K562 (cell line): ENCODE data around the gene PLXDC1. TPM values are rescaled to one million over a fixed set of nuclear protein-coding genes. Genes with fewer than 3 reads are reported as not detected.

ENCODE experiments used
- CBFA2T3 ChIP-seq: fragments of 450-650 bp; IDR thresholded peaks from 2 replicates; pipeline ENCODE4 v1.6.1; 2017
- DDX20 ChIP-seq: fragments of 450-650 bp; IDR thresholded peaks from 2 replicates; pipeline ENCODE4 v1.6.1; 2016; ENCODE audit warnings: missing genetic modification characterization, low read depth, mild to moderate bottlenecking, missing compliant biosample characterization, moderate library complexity
- ESRRB ChIP-seq: fragments of 250-450 bp; sonication (Bioruptor Pico); IDR thresholded peaks from 2 replicates; pipeline ENCODE4 v1.5.0; 2020; ENCODE audit warnings: mild to moderate bottlenecking, moderate library complexity, borderline replicate concordance
- HDAC2 ChIP-seq: fragments of 450-650 bp; IDR thresholded peaks from 2 replicates; pipeline ENCODE4 v1.6.1; 2016; ENCODE audit warnings: mild to moderate bottlenecking
- SRF ChIP-seq, 2 experiments: fragments of 250-450, 450-650 bp in 1 of 2; sonication (Bioruptor Pico) in 1 of 2; sonication (generic) in 1 of 2; formaldehyde crosslinking; IDR thresholded peaks; 2 replicates each; pipeline versions ENCODE4 v1.5.0 to v1.5.1; 2020 to 2022; ENCODE audit warnings: mild to moderate bottlenecking in 1 of 2, missing genetic modification reagents in 1 of 2
- ZNF124 ChIP-seq: sonication (generic); formaldehyde crosslinking; IDR thresholded peaks from 2 replicates; pipeline ENCODE4 v1.8.1; 2022; ENCODE audit warnings: missing genetic modification reagents
- ZNF175 ChIP-seq: fragments of 200-800 bp; sonication (Bioruptor generic); IDR thresholded peaks from 2 replicates; pipeline ENCODE4 v1.6.1; 2016; ENCODE audit warnings: low read depth, mild to moderate bottlenecking, missing genetic modification characterization, missing compliant biosample characterization
- ZNF324 ChIP-seq: fragments of 250-450 bp; sonication (Bioruptor Pico); IDR thresholded peaks from 2 replicates; pipeline ENCODE4 v1.4.0; 2020; ENCODE audit warnings: mild to moderate bottlenecking
- polyA plus RNA-seq, 8 experiments: library from polyadenylated mRNA; depleted of rRNA in 4 of 8; stranded (reverse) in 5 of 8; unstranded in 3 of 8; fragments of >200 nt; fragmentation: Nextera tagmentation in 2 of 8; fragmentation: Illumina TruSeq in 1 of 8; extraction: Ambion mirVana in 2 of 8; extraction: Trizol in 1 of 8; gene quantifications; 2 replicates each; pipeline versions ENCODE4 v1.2.1 to v1.2.3, GENCODE V29; 2011 to 2014; ENCODE audit warnings: inconsistent platforms in 1 of 8, missing spikeins in 1 of 8
- total RNA-seq, 7 experiments: library from RNA; depleted of rRNA in 6 of 7; stranded (reverse); fragments of >200 nt in 6 of 7; fragmentation: Illumina TruSeq in 2 of 7; extraction: Trizol in 2 of 7; gene quantifications; 2 replicates each; pipeline versions ENCODE4 v1.2.1 to v1.2.3, GENCODE V29; 2011 to 2021; ENCODE audit warnings: low replicate concordance in 1 of 7
- TF ChIP-seq, protein P1 (sequence below): fragments of 450-650 bp; IDR thresholded peaks from 2 replicates; pipeline ENCODE4 v1.6.1; 2016; ENCODE audit warnings: mild to moderate bottlenecking, moderate library complexity
- TF ChIP-seq, protein P2 (sequence below), 3 experiments: fragments of 200-800 bp in 1 of 3; sonication (Bioruptor generic) in 1 of 3; sonication (generic) in 1 of 3; formaldehyde crosslinking in 1 of 3; IDR thresholded peaks; 2 replicates each; pipeline versions ENCODE4 v1.6.1 to v1.8.0; 2016 to 2022; ENCODE audit warnings: mild to moderate bottlenecking in 2 of 3, missing compliant biosample characterization in 2 of 3, missing genetic modification characterization in 2 of 3, missing genetic modification reagents in 1 of 3
- TF ChIP-seq, protein P3 (sequence below), 2 experiments: fragments of 450-650 bp; conservative IDR thresholded peaks; 2 replicates each; pipeline ENCODE4 v1.6.1; 2017; ENCODE audit warnings: mild to moderate bottlenecking in 2 of 2, moderate library complexity in 2 of 2

PLXDC1 gene
- total and polyA plus RNA-seq, 9 of the 15 experiments (the other 6 are each of a cell fraction or from before 2014, with no cell fraction given) = not detected

DNA sequence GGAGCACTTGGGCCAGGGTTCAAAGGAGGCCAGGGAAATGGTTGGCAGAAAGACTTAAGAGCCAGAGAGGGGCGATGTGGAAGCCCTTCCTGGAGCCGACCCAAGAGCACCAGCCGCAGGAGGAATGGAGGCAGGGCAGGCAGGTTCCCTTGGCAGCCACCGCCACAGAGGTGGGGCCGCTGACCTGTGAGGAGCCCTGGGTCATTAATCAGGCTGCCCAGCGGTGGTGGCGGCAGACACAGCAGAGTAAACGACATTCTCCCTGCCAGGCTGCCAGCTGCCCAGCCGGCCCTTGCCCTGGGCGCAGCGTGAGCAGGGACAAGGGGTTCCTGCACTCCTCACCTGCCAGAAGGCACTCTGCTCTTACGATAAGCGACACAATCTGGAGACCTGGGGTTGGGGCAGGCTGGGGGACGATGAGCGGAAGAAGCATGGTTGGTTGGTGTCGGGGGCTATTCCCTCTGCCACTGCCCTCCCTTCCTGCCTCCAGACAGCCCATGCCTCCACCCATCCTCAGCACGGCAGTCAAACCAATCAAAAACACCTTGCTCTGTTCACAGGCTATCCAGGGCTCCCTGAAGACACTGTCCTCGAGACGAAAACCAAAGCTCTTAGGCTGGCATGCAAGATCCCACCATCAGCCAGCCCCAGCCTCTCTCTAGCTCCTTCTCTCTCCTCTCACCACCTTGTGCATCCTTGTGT is 40.9 kb downstream of the PLXDC1 start (continued):
- TF ChIP-seq, protein P1, sequence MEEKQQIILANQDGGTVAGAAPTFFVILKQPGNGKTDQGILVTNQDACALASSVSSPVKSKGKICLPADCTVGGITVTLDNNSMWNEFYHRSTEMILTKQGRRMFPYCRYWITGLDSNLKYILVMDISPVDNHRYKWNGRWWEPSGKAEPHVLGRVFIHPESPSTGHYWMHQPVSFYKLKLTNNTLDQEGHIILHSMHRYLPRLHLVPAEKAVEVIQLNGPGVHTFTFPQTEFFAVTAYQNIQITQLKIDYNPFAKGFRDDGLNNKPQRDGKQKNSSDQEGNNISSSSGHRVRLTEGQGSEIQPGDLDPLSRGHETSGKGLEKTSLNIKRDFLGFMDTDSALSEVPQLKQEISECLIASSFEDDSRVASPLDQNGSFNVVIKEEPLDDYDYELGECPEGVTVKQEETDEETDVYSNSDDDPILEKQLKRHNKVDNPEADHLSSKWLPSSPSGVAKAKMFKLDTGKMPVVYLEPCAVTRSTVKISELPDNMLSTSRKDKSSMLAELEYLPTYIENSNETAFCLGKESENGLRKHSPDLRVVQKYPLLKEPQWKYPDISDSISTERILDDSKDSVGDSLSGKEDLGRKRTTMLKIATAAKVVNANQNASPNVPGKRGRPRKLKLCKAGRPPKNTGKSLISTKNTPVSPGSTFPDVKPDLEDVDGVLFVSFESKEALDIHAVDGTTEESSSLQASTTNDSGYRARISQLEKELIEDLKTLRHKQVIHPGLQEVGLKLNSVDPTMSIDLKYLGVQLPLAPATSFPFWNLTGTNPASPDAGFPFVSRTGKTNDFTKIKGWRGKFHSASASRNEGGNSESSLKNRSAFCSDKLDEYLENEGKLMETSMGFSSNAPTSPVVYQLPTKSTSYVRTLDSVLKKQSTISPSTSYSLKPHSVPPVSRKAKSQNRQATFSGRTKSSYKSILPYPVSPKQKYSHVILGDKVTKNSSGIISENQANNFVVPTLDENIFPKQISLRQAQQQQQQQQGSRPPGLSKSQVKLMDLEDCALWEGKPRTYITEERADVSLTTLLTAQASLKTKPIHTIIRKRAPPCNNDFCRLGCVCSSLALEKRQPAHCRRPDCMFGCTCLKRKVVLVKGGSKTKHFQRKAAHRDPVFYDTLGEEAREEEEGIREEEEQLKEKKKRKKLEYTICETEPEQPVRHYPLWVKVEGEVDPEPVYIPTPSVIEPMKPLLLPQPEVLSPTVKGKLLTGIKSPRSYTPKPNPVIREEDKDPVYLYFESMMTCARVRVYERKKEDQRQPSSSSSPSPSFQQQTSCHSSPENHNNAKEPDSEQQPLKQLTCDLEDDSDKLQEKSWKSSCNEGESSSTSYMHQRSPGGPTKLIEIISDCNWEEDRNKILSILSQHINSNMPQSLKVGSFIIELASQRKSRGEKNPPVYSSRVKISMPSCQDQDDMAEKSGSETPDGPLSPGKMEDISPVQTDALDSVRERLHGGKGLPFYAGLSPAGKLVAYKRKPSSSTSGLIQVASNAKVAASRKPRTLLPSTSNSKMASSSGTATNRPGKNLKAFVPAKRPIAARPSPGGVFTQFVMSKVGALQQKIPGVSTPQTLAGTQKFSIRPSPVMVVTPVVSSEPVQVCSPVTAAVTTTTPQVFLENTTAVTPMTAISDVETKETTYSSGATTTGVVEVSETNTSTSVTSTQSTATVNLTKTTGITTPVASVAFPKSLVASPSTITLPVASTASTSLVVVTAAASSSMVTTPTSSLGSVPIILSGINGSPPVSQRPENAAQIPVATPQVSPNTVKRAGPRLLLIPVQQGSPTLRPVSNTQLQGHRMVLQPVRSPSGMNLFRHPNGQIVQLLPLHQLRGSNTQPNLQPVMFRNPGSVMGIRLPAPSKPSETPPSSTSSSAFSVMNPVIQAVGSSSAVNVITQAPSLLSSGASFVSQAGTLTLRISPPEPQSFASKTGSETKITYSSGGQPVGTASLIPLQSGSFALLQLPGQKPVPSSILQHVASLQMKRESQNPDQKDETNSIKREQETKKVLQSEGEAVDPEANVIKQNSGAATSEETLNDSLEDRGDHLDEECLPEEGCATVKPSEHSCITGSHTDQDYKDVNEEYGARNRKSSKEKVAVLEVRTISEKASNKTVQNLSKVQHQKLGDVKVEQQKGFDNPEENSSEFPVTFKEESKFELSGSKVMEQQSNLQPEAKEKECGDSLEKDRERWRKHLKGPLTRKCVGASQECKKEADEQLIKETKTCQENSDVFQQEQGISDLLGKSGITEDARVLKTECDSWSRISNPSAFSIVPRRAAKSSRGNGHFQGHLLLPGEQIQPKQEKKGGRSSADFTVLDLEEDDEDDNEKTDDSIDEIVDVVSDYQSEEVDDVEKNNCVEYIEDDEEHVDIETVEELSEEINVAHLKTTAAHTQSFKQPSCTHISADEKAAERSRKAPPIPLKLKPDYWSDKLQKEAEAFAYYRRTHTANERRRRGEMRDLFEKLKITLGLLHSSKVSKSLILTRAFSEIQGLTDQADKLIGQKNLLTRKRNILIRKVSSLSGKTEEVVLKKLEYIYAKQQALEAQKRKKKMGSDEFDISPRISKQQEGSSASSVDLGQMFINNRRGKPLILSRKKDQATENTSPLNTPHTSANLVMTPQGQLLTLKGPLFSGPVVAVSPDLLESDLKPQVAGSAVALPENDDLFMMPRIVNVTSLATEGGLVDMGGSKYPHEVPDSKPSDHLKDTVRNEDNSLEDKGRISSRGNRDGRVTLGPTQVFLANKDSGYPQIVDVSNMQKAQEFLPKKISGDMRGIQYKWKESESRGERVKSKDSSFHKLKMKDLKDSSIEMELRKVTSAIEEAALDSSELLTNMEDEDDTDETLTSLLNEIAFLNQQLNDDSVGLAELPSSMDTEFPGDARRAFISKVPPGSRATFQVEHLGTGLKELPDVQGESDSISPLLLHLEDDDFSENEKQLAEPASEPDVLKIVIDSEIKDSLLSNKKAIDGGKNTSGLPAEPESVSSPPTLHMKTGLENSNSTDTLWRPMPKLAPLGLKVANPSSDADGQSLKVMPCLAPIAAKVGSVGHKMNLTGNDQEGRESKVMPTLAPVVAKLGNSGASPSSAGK = no peak
- TF ChIP-seq ZNF124 (CRISPR knock-in tag) (no peak), DDX20 (tag) (no peak), HDAC2 (no peak), SRF (CRISPR knock-in tag; IDR thresholded peaks at IDR 0.05) (no peak), CBFA2T3 (no peak), ZNF175 (CRISPR knock-in tag) (no peak), ESRRB (CRISPR knock-in tag) (no peak), ZNF324 (no peak)
- TF ChIP-seq, protein P2, sequence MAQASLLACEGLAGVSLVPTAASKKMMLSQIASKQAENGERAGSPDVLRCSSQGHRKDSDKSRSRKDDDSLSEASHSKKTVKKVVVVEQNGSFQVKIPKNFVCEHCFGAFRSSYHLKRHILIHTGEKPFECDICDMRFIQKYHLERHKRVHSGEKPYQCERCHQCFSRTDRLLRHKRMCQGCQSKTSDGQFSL (CRISPR knock-in tag; IDR thresholded peaks at IDR 0.05) = no peak
- TF ChIP-seq, protein P2 (tag; IDR thresholded peaks at IDR 0.05) = no peak
- TF ChIP-seq, protein P3, sequence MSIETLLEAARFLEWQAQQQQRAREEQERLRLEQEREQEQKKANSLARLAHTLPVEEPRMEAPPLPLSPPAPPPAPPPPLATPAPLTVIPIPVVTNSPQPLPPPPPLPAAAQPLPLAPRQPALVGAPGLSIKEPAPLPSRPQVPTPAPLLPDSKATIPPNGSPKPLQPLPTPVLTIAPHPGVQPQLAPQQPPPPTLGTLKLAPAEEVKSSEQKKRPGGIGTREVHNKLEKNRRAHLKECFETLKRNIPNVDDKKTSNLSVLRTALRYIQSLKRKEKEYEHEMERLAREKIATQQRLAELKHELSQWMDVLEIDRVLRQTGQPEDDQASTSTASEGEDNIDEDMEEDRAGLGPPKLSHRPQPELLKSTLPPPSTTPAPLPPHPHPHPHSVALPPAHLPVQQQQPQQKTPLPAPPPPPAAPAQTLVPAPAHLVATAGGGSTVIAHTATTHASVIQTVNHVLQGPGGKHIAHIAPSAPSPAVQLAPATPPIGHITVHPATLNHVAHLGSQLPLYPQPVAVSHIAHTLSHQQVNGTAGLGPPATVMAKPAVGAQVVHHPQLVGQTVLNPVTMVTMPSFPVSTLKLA (conservative IDR thresholded peaks at IDR 0.05) = no peak
